ENCODE results near the gene CLSTN2.

Gene CLSTN2

DNA sequence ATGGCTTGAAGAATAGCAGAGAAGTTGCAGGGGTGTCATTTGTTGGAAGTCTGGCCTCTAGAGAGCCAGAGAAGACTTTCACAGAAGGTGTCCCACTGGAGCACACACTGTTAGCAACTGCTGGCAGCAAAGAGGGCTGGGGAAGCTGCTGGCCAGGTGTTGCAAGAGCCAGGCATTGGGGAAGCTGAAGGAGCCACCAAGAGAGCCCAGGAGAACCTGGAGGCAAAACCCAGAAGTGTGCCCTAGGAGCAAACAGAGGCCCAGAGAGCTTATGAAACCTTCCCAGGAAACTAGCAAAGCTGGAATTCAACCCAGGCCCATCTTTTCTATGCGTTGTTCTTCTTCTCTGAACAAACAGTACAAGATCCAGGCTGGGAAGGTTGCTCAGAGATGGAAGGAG lies 610.2 kb downstream of the CLSTN2 start:
- DNase-seq (ENCODE audit: low read depth in 2 of 2), result no peak

DNA sequence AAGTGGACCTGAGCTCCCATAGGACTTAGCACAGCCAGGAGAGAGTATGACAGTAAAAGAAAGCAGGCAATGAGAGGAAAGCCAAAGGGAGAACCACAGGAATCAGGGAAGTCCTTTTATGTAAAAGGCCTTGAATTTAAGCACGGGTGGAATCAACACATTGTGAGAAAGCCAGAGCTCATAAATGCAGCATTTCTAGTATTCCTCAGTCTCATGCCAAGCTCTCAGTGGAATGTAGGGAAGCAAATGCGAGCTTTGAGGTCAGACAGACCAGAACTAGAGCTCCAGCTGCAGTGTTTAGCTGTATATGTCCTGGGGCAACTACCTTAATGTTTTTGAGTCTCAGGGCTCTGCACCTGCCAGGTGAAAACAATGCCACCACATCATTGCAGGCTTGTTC lies 610.8 kb downstream of the CLSTN2 start:
- DNase-seq (ENCODE audit: low read depth in 2 of 2), result no peak

DNA sequence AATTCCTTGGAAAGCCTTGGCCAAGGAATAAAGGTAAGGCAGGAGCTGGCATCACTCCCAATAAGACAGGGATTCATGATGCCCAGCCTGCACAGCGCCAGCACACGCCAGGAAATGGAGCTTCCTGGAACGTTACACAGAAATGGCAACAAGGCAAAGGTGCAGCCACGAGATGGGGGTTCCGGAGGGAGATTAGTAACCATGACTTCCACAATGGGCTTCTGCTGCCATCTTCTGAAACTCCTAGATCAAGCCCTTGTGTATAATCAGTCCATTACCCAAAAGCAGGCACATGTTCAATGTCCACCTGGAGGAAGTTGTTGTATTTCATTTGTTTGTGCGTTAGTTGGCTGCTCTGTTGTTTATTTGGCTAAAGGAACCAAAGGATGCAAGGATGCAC lies 611.7 kb downstream of the CLSTN2 start:
- DNase-seq (ENCODE audit: low read depth in 2 of 2), result no peak

GRCh38 chr3:140552403-140552802 lies 617.4 kb downstream of the CLSTN2 start:
- no peak for DNase-seq (ENCODE audit: low read depth in 2 of 2)

GRCh38 chr3:140552898-140553297 lies 617.9 kb downstream of the CLSTN2 start:
- DNase-seq (ENCODE audit: low read depth in 2 of 2), result no peak

DNA sequence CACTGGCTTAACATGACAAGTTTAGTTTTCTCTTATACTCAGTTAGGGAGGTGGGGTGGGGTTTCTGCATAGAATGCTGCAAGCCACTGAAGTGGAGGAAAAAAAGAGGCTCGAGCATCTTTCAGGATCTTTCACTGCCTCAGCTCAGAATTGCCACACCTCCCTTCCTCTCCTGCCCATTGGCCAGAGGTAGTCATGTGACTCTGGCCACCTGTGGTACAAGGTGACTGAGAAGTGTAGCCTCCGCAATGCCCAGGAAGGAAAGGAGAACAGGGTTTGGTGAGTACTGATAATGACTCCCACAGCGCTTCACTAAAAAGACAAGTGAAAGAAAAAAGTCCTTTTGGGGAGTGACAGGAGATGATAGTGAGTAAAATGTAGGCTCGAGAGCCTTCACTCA lies 618.6 kb downstream of the CLSTN2 start:
- no peak for DNase-seq (ENCODE audit: low read depth in 2 of 2)

DNA sequence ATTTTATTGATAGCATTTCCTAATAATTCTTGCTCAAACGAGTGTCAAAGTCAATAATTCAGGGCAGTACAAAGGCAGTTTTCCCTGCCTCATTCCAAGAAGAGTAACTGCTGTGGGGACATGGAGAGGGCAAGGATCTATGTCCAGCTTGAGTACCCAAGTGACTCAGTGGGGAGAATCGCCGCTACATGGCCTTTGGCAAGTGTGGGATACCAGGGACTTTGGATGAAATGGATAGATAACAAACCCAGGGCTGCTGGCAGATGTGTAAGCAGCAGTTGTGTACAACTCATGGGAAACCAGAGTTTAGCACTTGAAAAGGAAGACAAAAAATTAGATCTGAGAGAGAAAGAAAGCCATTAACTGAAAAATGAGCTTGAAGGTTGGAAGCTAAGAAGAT lies 620.7 kb downstream of the CLSTN2 start:
- no peak for DNase-seq (ENCODE audit: low read depth in 2 of 2)

GRCh38 chr3:140557476-140557875 lies 622.5 kb downstream of the CLSTN2 start:
- no peak for DNase-seq (ENCODE audit: low read depth in 2 of 2)

DNA sequence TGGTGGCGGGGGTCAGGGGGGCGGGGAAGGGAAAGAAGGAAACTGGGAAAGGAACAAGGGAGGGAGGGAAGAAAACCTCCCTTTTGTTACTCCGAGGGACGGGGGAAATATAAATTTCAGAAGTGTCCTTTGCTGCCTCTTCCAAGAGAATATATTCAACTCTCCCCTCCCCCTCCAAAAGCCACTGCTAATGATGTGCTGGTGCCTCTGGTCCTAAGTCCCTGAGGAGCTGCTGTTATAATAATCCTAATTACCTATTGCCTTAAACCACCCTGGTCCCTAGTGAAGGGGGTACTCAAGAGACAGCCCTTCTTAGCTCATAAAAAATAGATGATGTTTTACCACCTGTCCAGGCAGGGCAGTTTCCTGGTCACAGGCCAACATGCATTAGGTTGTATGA lies 624.6 kb downstream of the CLSTN2 start:
- DNase-seq (ENCODE audit: low read depth in 2 of 2), result no peak

DNA sequence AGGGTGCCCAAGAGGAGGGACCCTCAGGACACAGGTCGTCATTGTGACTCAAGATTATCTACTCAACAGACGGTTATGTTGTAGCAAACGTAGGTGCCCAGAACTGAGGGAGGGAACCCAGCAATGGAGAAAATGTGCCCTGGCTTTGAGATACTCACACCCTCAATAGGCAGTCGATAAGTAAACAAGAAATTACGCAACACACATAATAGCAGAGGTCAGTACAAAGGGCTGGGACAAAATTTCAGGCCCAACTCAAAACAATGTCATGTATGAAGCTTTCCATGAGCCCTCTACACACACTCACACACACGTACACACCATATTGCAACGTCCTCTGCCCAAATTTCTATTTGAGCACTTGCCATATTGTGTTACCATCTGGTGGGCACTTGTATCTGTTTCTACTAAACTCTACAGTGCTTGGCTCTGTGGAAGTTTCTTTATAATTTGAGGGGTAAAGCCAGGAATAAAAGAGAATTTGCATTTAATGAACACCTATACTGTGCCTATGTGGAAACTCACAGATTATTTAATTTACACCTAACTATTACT lies 628.3 kb downstream of the CLSTN2 start:
- no peak for DNase-seq (ENCODE audit: low read depth in 2 of 2)

DNA sequence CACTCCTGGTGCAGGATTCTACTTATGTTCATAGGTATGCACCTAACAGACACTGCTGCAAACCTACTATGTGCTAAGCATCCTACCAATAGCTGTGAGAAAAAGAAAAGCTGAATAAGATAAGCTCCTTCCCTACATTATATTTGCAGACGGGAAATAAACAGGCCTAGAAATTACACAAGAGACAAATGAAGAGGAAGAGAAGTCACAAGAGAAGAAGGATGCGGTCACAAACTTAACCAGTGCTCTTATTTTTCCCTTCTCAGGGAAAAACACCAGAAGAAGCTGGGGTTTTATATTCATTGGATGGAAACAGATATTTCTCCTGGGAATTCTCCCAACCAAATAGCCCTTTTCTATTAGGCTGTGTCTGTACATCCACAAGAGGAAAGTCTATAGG lies 633.1 kb downstream of the CLSTN2 start:
- DNase-seq (ENCODE audit: low read depth in 2 of 2), result no peak

GRCh38 chr3:140568842-140569520 lies 634.0 kb downstream of the CLSTN2 start:
- no peak for DNase-seq (ENCODE audit: low read depth in 2 of 2)

- no peak for DNase-seq (ENCODE audit: low read depth in 2 of 2)
Observed at GRCh38 chr3:140570602-140571001, 635.6 kb downstream of the CLSTN2 start.

- DNase-seq (ENCODE audit: low read depth in 2 of 2), result no peak
Observed at GRCh38 chr3:140571836-140572235, 636.9 kb downstream of the CLSTN2 start.

DNA sequence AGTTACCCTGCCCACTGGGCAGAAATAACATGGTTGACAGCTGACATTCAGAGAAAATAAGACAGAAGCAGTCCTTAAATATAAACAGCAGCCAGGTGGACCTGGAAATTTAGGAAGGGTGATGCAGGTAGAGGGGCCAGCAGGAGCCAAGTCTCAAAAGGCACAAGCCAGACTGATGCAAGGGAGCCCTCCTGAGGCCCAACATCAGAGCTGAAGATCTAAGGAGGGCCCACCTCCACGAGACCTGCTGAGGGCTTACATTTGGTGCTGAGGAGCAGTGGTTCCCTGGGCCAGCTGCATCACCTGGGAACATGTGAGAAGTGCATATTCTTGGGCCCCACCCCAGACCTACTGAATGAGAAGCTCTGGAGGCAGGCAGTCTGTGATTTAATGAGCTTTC lies 637.3 kb downstream of the CLSTN2 start:
- DNase-seq (ENCODE audit: low read depth in 2 of 2), result no peak

DNA sequence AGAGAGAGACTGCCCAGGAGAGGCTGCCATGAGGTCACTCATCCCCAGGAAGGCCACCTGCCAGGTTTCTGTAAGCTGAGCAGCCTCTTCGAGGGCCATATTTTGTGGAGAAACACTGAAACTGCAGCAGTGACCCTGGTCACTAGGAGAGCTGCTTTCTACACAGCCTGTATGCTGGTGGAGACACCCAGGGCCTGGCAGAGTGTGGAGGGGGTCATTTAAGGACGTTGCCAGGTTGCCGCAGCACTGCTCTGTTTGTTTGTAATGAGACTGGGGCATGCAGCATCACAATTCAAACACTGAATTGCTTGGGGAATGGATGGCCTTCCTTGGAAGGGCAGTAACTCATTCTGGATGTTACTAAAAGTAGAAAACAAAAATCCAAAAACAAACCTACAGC lies 638.0 kb downstream of the CLSTN2 start:
- DNase-seq (ENCODE audit: low read depth in 2 of 2), result no peak

GRCh38 chr3:140574375-140574774 lies 639.4 kb downstream of the CLSTN2 start:
- no peak for DNase-seq (ENCODE audit: low read depth in 2 of 2)

- DNase-seq (ENCODE audit: low read depth in 2 of 2), result no peak
Observed at GRCh38 chr3:140576449-140576848, 641.5 kb downstream of the CLSTN2 start.

DNA sequence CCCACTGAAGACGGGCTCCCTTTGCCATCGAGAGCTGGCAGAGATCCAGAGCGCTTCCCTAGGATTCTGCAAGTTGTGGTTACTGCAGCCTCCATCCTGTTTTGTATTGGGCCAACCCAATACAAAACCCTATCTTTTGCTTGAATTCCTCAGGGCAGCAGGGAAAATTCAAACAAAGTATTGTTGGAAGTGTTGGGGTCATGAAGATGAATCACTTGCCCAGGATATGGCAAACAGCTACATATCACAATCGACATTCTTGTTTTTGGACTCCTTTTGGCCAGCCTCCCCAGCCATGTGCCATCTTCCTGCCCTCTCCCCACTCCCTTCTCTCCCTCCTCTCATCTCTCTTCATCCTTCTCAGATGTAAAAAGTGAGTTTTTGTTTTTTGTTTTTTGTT lies 642.9 kb downstream of the CLSTN2 start:
- DNase-seq (ENCODE audit: low read depth in 2 of 2), result no peak

DNA sequence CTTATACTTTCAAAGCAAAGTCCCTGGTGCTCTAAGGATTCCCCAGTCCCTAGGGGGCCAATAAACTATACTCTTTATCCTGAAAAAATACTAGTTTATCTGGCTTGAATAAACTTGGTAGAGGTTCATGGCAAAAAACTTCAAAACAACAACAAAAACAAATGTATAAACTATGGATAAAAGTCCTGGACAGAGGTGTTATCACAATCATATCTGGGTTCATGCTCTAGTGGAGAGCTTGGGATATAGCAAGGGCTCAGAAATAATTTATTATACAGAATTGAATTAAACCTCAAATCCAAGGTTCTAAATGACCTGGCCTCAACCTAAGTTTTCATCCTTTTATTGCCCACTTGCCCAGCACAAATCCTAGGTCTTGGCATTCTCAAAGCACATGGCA lies 644.3 kb downstream of the CLSTN2 start:
- DNase-seq (ENCODE audit: low read depth in 2 of 2), result no peak

DNA sequence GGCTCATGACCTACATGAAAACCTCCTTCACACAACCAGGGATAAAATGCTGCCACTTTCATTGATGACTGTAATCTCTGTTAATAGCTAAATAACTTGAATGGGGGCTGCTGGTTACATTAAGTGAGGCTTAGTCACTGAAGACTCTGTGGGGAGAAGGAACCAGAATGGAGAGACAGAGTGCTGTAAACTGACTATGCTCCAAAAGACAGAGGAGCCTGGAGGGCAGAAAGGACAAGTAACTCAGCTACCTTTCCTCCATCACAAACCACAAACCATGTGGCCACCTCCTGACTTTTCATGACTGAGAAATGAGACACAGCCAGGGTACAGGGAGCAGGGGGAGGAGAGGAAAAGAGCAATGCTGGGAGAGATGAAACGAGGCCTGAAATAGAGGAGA lies 645.8 kb downstream of the CLSTN2 start:
- DNase-seq (ENCODE audit: low read depth in 2 of 2), result no peak

DNA sequence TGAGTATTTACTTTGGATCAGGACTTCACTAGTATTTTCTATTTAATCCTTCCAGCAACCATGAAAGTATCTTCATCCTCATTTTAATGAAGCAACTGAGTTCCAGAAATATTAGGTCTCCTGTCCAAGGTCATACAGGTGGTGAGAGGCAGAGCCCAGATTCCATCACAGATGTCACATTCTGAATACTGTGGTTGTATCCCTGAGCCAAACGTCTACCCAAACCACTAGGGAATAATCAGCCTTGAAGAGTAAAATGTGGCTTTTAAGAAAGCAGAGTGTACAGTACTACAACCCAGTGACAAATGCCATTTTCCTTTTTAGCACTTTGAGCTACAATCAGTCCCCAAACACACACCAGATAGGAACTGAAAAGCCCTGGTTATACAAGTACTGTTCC lies 649.6 kb downstream of the CLSTN2 start:
- no peak for DNase-seq (ENCODE audit: low read depth in 2 of 2)

DNA sequence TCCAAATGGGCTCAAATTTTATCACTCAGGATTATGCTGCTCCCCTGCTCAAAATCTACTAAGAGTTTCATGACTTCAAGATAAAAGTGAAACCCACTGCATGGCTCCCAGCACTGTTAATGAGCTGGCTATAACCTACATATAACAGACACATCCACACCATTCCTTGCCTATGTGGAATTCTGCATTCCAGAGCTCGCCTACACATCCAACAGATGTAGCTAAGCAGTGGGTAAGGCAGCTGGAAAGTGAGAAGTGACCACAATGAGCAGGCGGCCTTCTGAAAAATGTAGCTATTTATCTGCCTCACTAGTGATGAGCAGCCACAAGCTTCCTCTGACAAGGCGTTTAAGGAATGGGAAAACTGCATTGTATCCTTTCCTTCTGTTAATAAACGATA lies 650.8 kb downstream of the CLSTN2 start:
- DNase-seq (ENCODE audit: low read depth in 2 of 2), result peak in 1 of 2 experiments; percentile 6

DNA sequence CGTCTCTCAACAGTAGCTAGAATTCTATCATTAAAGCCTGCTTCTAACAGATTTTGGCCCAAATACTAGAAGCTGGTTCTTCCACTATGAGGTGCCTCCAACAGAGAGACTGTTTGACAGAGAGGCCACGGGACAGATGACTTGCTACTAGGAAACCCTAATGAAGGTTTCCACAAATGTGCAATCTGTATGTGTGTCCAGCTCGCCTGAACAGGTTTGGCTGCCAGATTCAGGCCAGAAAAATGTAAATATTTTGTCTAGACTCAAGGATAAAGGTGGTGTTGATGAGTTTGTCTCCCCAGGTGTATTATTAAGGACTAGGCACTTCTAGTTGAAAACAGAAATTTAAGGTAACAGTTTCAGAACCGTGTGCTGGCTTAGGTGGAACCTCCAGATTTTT lies 651.3 kb downstream of the CLSTN2 start:
- DNase-seq (ENCODE audit: low read depth in 2 of 2), result no peak

Measured in fibroblast of skin of left quadriceps (primary cell).